ENCODE data around the gene AUTS2.
A peak's percentile ranks its signal among the peaks of the same experiment; 100 is the strongest.

AUTS2 gene

DNA sequence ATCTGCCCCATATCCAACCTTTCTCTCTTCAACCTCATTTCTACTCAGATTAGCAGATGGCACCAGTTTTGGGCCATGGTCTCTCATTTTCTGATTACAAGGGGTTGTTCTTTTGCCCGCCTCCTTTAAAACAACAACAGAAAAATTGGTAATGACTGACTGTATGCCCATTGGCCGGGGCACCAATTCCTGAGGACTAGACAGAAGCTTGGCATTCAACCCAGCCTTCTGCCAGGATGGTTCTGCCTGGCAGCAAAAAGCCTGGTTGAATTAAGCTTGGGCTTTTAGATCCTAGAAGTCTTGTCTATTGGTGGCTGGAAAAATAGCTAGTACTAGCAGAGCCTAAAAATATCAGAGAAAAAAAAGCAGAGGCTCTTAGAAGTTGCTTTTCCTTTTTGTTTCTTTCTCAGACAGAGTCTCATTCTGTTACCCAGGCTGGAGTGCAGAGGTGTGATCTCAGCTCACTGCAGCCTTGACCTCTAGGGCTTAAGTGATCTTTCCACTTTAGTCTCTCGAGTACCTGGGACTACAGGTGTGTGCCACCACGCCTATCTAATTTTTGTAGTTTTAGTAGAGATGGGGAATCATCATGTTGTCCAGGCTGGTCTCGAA is 402.6 kb downstream of the AUTS2 start:
- H3K36me3 ChIP-seq (ENCODE audit: low read length) = no peaks in the 10 kb centered on the region
- H3K27me3 ChIP-seq (ENCODE audit: low read length) = no peaks in the 10 kb centered on the region
- H3K79me2 ChIP-seq (ENCODE audit: insufficient read depth, low read length) = no peaks in the 10 kb centered on the region
- H3K27ac ChIP-seq (ENCODE audit: low read depth, low read length) = no peak overlapping the region
- no peaks in the 10 kb centered on the region for H3K9me3 ChIP-seq (ENCODE audit: insufficient read depth, low read length)
- H3F3A ChIP-seq (ENCODE audit: insufficient read depth) = peaks cover 10% of the 10 kb centered on the region
- no peak overlapping the region for H3K4me2 ChIP-seq (ENCODE audit: low read depth, low read length, poor library complexity, severe bottlenecking)
- TF ChIP-seq, protein P1, sequence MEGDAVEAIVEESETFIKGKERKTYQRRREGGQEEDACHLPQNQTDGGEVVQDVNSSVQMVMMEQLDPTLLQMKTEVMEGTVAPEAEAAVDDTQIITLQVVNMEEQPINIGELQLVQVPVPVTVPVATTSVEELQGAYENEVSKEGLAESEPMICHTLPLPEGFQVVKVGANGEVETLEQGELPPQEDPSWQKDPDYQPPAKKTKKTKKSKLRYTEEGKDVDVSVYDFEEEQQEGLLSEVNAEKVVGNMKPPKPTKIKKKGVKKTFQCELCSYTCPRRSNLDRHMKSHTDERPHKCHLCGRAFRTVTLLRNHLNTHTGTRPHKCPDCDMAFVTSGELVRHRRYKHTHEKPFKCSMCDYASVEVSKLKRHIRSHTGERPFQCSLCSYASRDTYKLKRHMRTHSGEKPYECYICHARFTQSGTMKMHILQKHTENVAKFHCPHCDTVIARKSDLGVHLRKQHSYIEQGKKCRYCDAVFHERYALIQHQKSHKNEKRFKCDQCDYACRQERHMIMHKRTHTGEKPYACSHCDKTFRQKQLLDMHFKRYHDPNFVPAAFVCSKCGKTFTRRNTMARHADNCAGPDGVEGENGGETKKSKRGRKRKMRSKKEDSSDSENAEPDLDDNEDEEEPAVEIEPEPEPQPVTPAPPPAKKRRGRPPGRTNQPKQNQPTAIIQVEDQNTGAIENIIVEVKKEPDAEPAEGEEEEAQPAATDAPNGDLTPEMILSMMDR (IDR thresholded peaks at IDR 0.05; ENCODE audit: insufficient read depth, low read length, poor library complexity, severe bottlenecking) = no peak
- TF ChIP-seq EZH2phosphoT487 (conservative IDR thresholded peaks at IDR 0.05; ENCODE audit: low read length) = no peak
- H4K20me1 ChIP-seq (ENCODE audit: low read depth, low read length) = no peaks in the 10 kb centered on the region; the same call in 1 of the 2 replicates
- H3K9me2 ChIP-seq (replicated peaks; ENCODE audit: insufficient read depth, low read length) = no peaks in the 10 kb centered on the region
- no peak overlapping the region for H2AFZ ChIP-seq (ENCODE audit: low read depth, low read length, severe bottlenecking)
- no peak overlapping the region for H3K4me3 ChIP-seq (ENCODE audit: insufficient read depth, low read length, poor library complexity, severe bottlenecking)
- no peak overlapping the region for H3K9ac ChIP-seq (ENCODE audit: low read length)

DNA sequence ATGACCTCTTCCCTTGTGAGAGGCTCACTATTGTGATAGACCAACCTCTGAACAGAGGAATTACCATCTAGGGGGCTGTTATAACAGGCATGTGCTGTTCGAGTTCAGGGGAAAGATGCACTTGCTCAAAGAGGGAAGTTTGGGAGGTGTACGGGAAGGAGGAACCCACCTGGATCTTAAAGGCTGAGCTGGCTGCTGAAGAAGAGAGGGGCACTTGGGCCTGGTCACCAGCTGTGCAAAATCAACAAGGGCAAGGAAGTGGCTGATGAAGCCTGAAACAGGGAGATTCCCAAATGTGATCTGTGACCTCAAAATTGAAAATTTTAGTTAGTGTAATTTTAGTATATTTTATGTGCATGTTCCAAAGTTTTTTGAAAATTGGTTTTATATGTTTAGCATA is 407.2 kb downstream of the AUTS2 start:
- peaks cover 22% of the 10 kb centered on the region for H3F3A ChIP-seq (ENCODE audit: insufficient read depth)
- no peaks in the 10 kb centered on the region for H3K36me3 ChIP-seq (ENCODE audit: low read length)
- peaks cover 7% of the 10 kb centered on the region for H4K20me1 ChIP-seq (ENCODE audit: low read depth, low read length)
- H3K4me2 ChIP-seq (ENCODE audit: low read depth, low read length, poor library complexity, severe bottlenecking) = no peak overlapping the region
- no peak overlapping the region for H3K9ac ChIP-seq (ENCODE audit: low read length)
- H3K9me2 ChIP-seq (replicated peaks; ENCODE audit: insufficient read depth, low read length) = no peaks in the 10 kb centered on the region
- H3K79me2 ChIP-seq (ENCODE audit: insufficient read depth, low read length) = no peaks in the 10 kb centered on the region
- no peaks in the 10 kb centered on the region for H3K9me3 ChIP-seq (ENCODE audit: insufficient read depth, low read length)
- TF ChIP-seq EZH2phosphoT487 (conservative IDR thresholded peaks at IDR 0.05; ENCODE audit: low read length) = no peak
- TF ChIP-seq, protein P1 (IDR thresholded peaks at IDR 0.05; ENCODE audit: insufficient read depth, low read length, poor library complexity, severe bottlenecking) = no peak
- no peak overlapping the region for H2AFZ ChIP-seq (ENCODE audit: low read depth, low read length, severe bottlenecking)
- H3K27me3 ChIP-seq (ENCODE audit: low read length) = no peaks in the 10 kb centered on the region
- no peak overlapping the region for H3K4me3 ChIP-seq (ENCODE audit: insufficient read depth, low read length, poor library complexity, severe bottlenecking)
- no peak overlapping the region for H3K27ac ChIP-seq (ENCODE audit: low read depth, low read length)

DNA sequence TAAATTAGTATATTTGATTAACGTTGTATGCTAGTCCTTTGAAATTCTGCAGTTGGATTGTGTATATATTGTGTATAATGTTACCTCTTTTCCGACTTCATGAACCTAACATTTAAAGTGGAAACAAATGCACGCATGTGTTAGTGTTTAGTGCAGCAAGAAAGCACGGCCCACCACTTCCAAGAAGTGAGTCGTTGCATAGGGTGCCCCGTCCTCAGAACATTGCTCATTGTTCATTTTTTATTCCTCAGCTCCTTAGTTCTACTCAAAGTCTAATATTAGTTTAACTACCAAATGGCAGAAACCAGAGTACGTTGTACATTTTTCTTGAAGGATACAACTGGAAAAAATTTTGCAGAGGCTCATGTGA is 407.6 kb downstream of the AUTS2 start:
- H4K20me1 ChIP-seq (ENCODE audit: low read depth, low read length) = peaks cover 7% of the 10 kb centered on the region
- H3K27ac ChIP-seq (ENCODE audit: low read depth, low read length) = no peak overlapping the region
- no peaks in the 10 kb centered on the region for H3K9me3 ChIP-seq (ENCODE audit: insufficient read depth, low read length)
- no peak for TF ChIP-seq EZH2phosphoT487 (conservative IDR thresholded peaks at IDR 0.05; ENCODE audit: low read length)
- TF ChIP-seq, protein P1 (IDR thresholded peaks at IDR 0.05; ENCODE audit: insufficient read depth, low read length, poor library complexity, severe bottlenecking) = no peak
- H3K27me3 ChIP-seq (ENCODE audit: low read length) = no peaks in the 10 kb centered on the region
- H3F3A ChIP-seq (ENCODE audit: insufficient read depth) = peaks cover 22% of the 10 kb centered on the region
- no peak overlapping the region for H2AFZ ChIP-seq (ENCODE audit: low read depth, low read length, severe bottlenecking)
- no peak overlapping the region for H3K4me3 ChIP-seq (ENCODE audit: insufficient read depth, low read length, poor library complexity, severe bottlenecking)
- no peaks in the 10 kb centered on the region for H3K79me2 ChIP-seq (ENCODE audit: insufficient read depth, low read length)
- H3K9ac ChIP-seq (ENCODE audit: low read length) = no peak overlapping the region
- no peaks in the 10 kb centered on the region for H3K9me2 ChIP-seq (replicated peaks; ENCODE audit: insufficient read depth, low read length)
- H3K36me3 ChIP-seq (ENCODE audit: low read length) = no peaks in the 10 kb centered on the region
- H3K4me2 ChIP-seq (ENCODE audit: low read depth, low read length, poor library complexity, severe bottlenecking) = peak overlapping the region; percentile 1

All from SU-DHL-6 (cell line).